SK-N-SH (cell line): ENCODE results near the gene ATL3. TPM values are rescaled to one million over a fixed set of nuclear protein-coding genes. Genes with fewer than 3 reads are reported as not detected.

Experiments
- CTCF ChIA-PET: fragments of 300-600, 350-600 bp; formaldehyde crosslinking; extraction: SDS; loops from one replicate; lab custom pipeline; 2021; lab: Yijun Ruan, JAX
- POLR2A ChIA-PET: fragments of 350-600 bp; sonication (Branson Sonifier 250); formaldehyde crosslinking; extraction: SDS; loops from one replicate; lab custom pipeline; 2020; ENCODE audit warnings: antibody characterized with exemption, inconsistent platforms; lab: Yijun Ruan, JAX
- DNase-seq: peaks from one replicate; pipeline ENCODE4 v3.0.0; 2012
- H2AFZ ChIP-seq: fragments of 200-600 bp; sonication (generic); 2 replicates; pipeline ENCODE4 v1.8.1; 2016; ENCODE audit warnings: antibody characterized with exemption, mild to moderate bottlenecking, low read depth
- H3F3A ChIP-seq: fragments of 200-600 bp; sonication (generic); replicated peaks from 2 replicates; pipeline ENCODE3; 2016; ENCODE audit warnings: antibody characterized with exemption, mild to moderate bottlenecking; ENCODE audit not compliant: insufficient read depth
- H3K27ac ChIP-seq, 2 experiments: fragments of 200-500 bp in 1 of 2; fragments of 200-600 bp in 1 of 2; sonication (Bioruptor generic) in 1 of 2; sonication (generic), shearing (Covaris generic) in 1 of 2; 2 replicates each; pipeline versions ENCODE4 v1.5.1 to v1.6.1; 2014 to 2016; ENCODE audit warnings: low read depth in 2 of 2, inconsistent platforms in 1 of 2, low read length in 1 of 2, mild to moderate bottlenecking in 1 of 2, mixed read lengths in 1 of 2
- H3K27me3 ChIP-seq: fragments of 200-600 bp; sonication (generic), shearing (Covaris generic); 2 replicates; pipeline ENCODE4 v1.6.1; 2016; ENCODE audit warnings: mixed run types; ENCODE audit not compliant: insufficient read depth
- H3K36me3 ChIP-seq, 2 experiments: fragments of 200-500 bp in 1 of 2; fragments of 200-600 bp in 1 of 2; sonication (Bioruptor generic) in 1 of 2; sonication (generic) in 1 of 2; replicated peaks in 1 of 2; 2 replicates each; pipeline versions ENCODE3 to v1.5.1; 2014 to 2016; ENCODE audit warnings: low read length in 1 of 2, mild to moderate bottlenecking in 1 of 2; ENCODE audit not compliant: insufficient read depth in 2 of 2, control insufficient read depth in 1 of 2
- H3K4me1 ChIP-seq, 2 experiments: fragments of 200-500 bp in 1 of 2; fragments of 200-600 bp in 1 of 2; sonication (Bioruptor generic) in 1 of 2; sonication (generic), shearing (Covaris generic) in 1 of 2; 2 replicates each; pipeline versions ENCODE4 v1.5.1 to v1.6.1; 2014 to 2016; ENCODE audit warnings: low read depth in 1 of 2, low read length in 1 of 2, mixed run types in 1 of 2; ENCODE audit not compliant: insufficient read depth in 2 of 2, control insufficient read depth in 1 of 2
- H3K4me2 ChIP-seq: fragments of 200-600 bp; sonication (generic), shearing (Covaris generic); 2 replicates; pipeline ENCODE4 v1.6.1; 2017; ENCODE audit warnings: mixed run types
- H3K4me3 ChIP-seq, 2 experiments: fragments of 200-500 bp in 1 of 2; fragments of 200-600 bp in 1 of 2; sonication (Bioruptor generic) in 1 of 2; sonication (generic), shearing (Covaris generic) in 1 of 2; 2 replicates each; pipeline versions ENCODE4 v1.5.1 to v1.8.1; 2014 to 2016; ENCODE audit warnings: low read depth in 2 of 2, inconsistent platforms in 1 of 2, low read length in 1 of 2, mild to moderate bottlenecking in 1 of 2, mixed read lengths in 1 of 2, moderate library complexity in 1 of 2
- H3K79me2 ChIP-seq: fragments of 200-600 bp; sonication (generic); 2 replicates; pipeline ENCODE4 v1.8.1; 2017; ENCODE audit warnings: mild to moderate bottlenecking; ENCODE audit not compliant: insufficient read depth
- H3K9ac ChIP-seq: fragments of 200-600 bp; sonication (generic); 2 replicates; pipeline ENCODE4 v1.6.1; 2017; ENCODE audit warnings: mixed run types
- H3K9me2 ChIP-seq: fragments of 200-600 bp; sonication (generic); 2 replicates; pipeline ENCODE4 v1.6.1; 2017; ENCODE audit warnings: mixed run types
- H3K9me3 ChIP-seq: fragments of 200-600 bp; sonication (generic); 2 replicates; pipeline ENCODE4 v1.6.1; 2017; ENCODE audit warnings: mixed run types, mild to moderate bottlenecking, moderate library complexity
- H4K20me1 ChIP-seq: fragments of 200-600 bp; sonication (generic); 2 replicates; pipeline ENCODE4 v1.6.1; 2017; ENCODE audit warnings: mild to moderate bottlenecking, mixed run types; ENCODE audit not compliant: insufficient read depth
- ELF1 ChIP-seq: IDR thresholded peaks from 2 replicates; pipeline ENCODE4 v1.4.0; 2012
- EZH2phosphoT487 ChIP-seq: fragments of 200-600 bp; sonication (generic); IDR thresholded peaks from 2 replicates; pipeline ENCODE4 v1.6.1; 2017; ENCODE audit warnings: low read depth, mixed run types, mild to moderate bottlenecking, antibody characterized with exemption, moderate library complexity, borderline replicate concordance
- FOSL2 ChIP-seq: IDR thresholded peaks from 2 replicates; pipeline ENCODE4 v1.4.0; 2012; ENCODE audit warnings: low read depth, mild to moderate bottlenecking, moderate library complexity, borderline replicate concordance
- GATA2 ChIP-seq: sonication (generic); formaldehyde crosslinking; IDR thresholded peaks from 2 replicates; pipeline ENCODE4 v1.5.0; 2020; ENCODE audit warnings: mild to moderate bottlenecking, missing genetic modification reagents
- JUND ChIP-seq: IDR thresholded peaks from 2 replicates; pipeline ENCODE4 v1.4.0; 2012
- NFIC ChIP-seq: IDR thresholded peaks from 2 replicates; pipeline ENCODE4 v1.4.0; 2012; ENCODE audit warnings: borderline replicate concordance
- POLR2AphosphoS5 ChIP-seq: IDR thresholded peaks from 2 replicates; pipeline ENCODE4 v1.6.1; 2012; ENCODE audit warnings: low read depth, low read length
- SMC3 ChIP-seq: IDR thresholded peaks from 2 replicates; pipeline ENCODE4 v1.6.1; 2012; ENCODE audit warnings: low read depth, low read length, improper control_type of control experiment
- TAF1 ChIP-seq: IDR thresholded peaks from 2 replicates; pipeline ENCODE4 v1.6.1; 2012; ENCODE audit warnings: low read depth, mild to moderate bottlenecking, low read length, moderate library complexity, borderline replicate concordance
- TEAD4 ChIP-seq: IDR thresholded peaks from 2 replicates; pipeline ENCODE4 v1.4.0; 2012; ENCODE audit warnings: mild to moderate bottlenecking, borderline replicate concordance; ENCODE audit not compliant: insufficient read depth
- WGBS: methylation state at CpG from one replicate; pipeline ENCODE4 v1.1.6; 2017; ENCODE audit warnings: low lambda C conversion rate; 5-methylcytosine and 5-hydroxymethylcytosine counted together
- polyA plus RNA-seq, 3 experiments: library from polyadenylated mRNA; depleted of rRNA; stranded (reverse); fragments of >200 nt; gene quantifications; 2 replicates each; pipeline ENCODE4 v1.2.3, GENCODE V29; 2012
- TF ChIP-seq, protein P1 (sequence below): IDR thresholded peaks from 2 replicates; pipeline ENCODE4; 2012
- TF ChIP-seq, protein P2 (sequence below): fragments of 150-350 bp; IDR thresholded peaks from 2 replicates; pipeline ENCODE4 v1.6.1; 2016; ENCODE audit warnings: mild to moderate bottlenecking, low read depth, low read length
- TF ChIP-seq, protein P3 (sequence below): fragments of 200-600 bp; sonication (generic); IDR thresholded peaks from 2 replicates; pipeline ENCODE4 v1.6.1; 2017; ENCODE audit warnings: antibody characterized with exemption, mild to moderate bottlenecking, moderate library complexity

Gene ATL3
- polyA plus RNA-seq, 1 of the 3 experiments (the other 2 are of a cell fraction) = 13.1 TPM

DNA sequence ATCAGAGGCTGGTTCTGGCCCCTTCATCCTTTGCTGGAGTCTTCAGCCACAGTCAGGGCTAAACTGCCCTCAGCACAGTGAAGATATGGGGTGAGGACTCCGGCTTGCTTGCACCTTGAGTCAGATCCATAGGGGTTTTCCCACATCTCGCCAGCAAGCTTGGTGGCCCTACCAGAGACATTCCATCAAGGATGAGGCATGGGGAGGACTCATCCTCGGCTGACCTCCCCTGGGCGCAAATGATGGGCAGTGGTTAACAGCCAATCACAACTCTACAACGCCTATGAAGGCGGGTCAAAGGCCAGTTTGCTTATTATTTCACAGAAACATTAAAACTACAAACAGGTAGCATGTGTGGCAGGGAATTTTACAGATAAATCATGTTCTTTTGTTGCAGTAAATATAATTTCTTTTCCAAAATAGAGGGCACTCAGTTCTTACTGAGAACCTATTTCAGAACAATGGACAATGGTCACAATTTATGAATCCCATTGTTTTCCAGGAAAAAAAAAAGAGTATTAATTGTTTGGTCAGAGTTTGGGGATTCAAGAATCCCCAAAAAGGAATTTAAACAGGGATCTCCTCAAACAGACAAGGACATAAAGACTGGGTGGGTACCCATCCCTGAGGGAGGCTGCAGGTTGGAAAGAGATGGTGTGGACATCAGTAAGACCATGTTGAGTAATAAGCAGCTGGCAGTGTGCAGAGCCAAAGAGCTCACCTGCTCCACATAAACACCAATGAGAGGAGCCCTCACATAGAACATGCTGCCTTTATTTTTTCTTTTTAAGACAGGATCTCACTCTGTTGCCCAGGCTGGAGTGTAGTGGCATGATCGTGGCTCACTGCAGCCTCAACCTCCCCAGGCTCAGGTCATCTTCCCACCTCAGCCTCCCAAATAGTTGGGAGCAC, 71.7 kb downstream of the ATL3 start:
- no peaks in the 10 kb centered on the region for H4K20me1 ChIP-seq
- H3K9ac ChIP-seq = no peak overlapping the region
- H3K4me2 ChIP-seq = no peak overlapping the region; the same call in 1 of the 2 replicates
- no peak overlapping the region; a peak in 1 of 4 replicates for H3K27ac ChIP-seq
- CTCF ChIA-PET = no interaction called here
- H3K36me3 ChIP-seq = no peaks in the 10 kb centered on the region
- peak; percentile 34 for DNase-seq
- no peaks in the 10 kb centered on the region for H3K9me3 ChIP-seq
- TF ChIP-seq FOSL2 = peak; percentile 16; the same call in 1 of the 2 replicates
- no peak for TF ChIP-seq POLR2AphosphoS5
- TF ChIP-seq SMC3 = no peak
- no peak for TF ChIP-seq EZH2phosphoT487
- TF ChIP-seq, protein P1, sequence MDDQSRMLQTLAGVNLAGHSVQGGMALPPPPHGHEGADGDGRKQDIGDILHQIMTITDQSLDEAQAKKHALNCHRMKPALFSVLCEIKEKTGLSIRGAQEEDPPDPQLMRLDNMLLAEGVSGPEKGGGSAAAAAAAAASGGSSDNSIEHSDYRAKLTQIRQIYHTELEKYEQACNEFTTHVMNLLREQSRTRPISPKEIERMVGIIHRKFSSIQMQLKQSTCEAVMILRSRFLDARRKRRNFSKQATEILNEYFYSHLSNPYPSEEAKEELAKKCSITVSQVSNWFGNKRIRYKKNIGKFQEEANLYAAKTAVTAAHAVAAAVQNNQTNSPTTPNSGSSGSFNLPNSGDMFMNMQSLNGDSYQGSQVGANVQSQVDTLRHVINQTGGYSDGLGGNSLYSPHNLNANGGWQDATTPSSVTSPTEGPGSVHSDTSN = peak; percentile 96
- no peak for TF ChIP-seq JUND
- no peak for TF ChIP-seq NFIC
- TF ChIP-seq, protein P2, sequence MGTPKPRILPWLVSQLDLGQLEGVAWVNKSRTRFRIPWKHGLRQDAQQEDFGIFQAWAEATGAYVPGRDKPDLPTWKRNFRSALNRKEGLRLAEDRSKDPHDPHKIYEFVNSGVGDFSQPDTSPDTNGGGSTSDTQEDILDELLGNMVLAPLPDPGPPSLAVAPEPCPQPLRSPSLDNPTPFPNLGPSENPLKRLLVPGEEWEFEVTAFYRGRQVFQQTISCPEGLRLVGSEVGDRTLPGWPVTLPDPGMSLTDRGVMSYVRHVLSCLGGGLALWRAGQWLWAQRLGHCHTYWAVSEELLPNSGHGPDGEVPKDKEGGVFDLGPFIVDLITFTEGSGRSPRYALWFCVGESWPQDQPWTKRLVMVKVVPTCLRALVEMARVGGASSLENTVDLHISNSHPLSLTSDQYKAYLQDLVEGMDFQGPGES = no peak
- TF ChIP-seq, protein P3, sequence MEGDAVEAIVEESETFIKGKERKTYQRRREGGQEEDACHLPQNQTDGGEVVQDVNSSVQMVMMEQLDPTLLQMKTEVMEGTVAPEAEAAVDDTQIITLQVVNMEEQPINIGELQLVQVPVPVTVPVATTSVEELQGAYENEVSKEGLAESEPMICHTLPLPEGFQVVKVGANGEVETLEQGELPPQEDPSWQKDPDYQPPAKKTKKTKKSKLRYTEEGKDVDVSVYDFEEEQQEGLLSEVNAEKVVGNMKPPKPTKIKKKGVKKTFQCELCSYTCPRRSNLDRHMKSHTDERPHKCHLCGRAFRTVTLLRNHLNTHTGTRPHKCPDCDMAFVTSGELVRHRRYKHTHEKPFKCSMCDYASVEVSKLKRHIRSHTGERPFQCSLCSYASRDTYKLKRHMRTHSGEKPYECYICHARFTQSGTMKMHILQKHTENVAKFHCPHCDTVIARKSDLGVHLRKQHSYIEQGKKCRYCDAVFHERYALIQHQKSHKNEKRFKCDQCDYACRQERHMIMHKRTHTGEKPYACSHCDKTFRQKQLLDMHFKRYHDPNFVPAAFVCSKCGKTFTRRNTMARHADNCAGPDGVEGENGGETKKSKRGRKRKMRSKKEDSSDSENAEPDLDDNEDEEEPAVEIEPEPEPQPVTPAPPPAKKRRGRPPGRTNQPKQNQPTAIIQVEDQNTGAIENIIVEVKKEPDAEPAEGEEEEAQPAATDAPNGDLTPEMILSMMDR = no peak
- TF ChIP-seq GATA2 = no peak
- TF ChIP-seq ELF1 = no peak
- no peak for TF ChIP-seq TEAD4
- no peak for TF ChIP-seq TAF1
- no peaks in the 10 kb centered on the region for H3K79me2 ChIP-seq
- POLR2A ChIA-PET = no interaction called here
- no peaks in the 10 kb centered on the region for H3K4me1 ChIP-seq
- no peaks in the 10 kb centered on the region for H3K27me3 ChIP-seq
- H2AFZ ChIP-seq = no peak overlapping the region
- no peak overlapping the region for H3K4me3 ChIP-seq
- H3K9me2 ChIP-seq = no peaks in the 10 kb centered on the region
- no peaks in the 10 kb centered on the region for H3F3A ChIP-seq
- 56% methylated on average over 7 of the region's 7 CpGs for WGBS
